DND-41 (cell line): ENCODE data around the gene SMARCD1.

Source experiments
- CTCF ChIP-seq: IDR thresholded peaks from 2 replicates; pipeline ENCODE4 v1.5.1; 2012; ENCODE audit warnings: borderline replicate concordance, low read length, moderate library complexity, mild to moderate bottlenecking; ENCODE audit not compliant: poor library complexity, severe bottlenecking; ENCODE audit errors: extremely low read depth
- EZH2 ChIP-seq: IDR thresholded peaks from 3 replicates; pipeline ENCODE4 v1.6.1; 2012; ENCODE audit warnings: borderline replicate concordance, low read depth, mild to moderate bottlenecking, moderate library complexity, low read length, inconsistent platforms; ENCODE audit not compliant: severe bottlenecking

- TF ChIP-seq CTCF: no peak
- no peak for TF ChIP-seq EZH2
Measured at GRCh38 chr12:50081096-50081808, 3.9 kb upstream of the SMARCD1 start.
